HepG2 (cell line): Measurements from ENCODE around the gene SCP2. TPM values are rescaled to one million over a fixed set of nuclear protein-coding genes. Genes with fewer than 3 reads are reported as not detected.

ENCODE experiments used
- ATAC-seq: fragments of 200-7000 bp; cut with Tn5 transposase; 3 replicates; pipeline ENCODE4 v1.9.1; 2020; ENCODE audit warnings: mild to moderate bottlenecking, moderate library complexity
- BruUV-seq: library from RNA; stranded (reverse); fragments of 400-500 nt; replicated peaks from 2 replicates; lab custom pipeline; 2021; lab: Mats Ljungman, UMichigan
- CTCF ChIA-PET: fragments of 300-600 bp; formaldehyde crosslinking; extraction: SDS; loops from one replicate; lab custom pipeline; 2021; ENCODE audit warnings: low total read pairs, inconsistent platforms, low intra/inter-chr PET ratio; lab: Yijun Ruan, JAX
- POLR2A ChIA-PET: fragments of 350-600 bp; sonication (Branson Sonifier 250); formaldehyde crosslinking; loops from one replicate; lab custom pipeline; 2020; ENCODE audit warnings: antibody characterized with exemption, inconsistent platforms; lab: Yijun Ruan, JAX
- DNase-seq: peaks from one replicate; pipeline ENCODE4 v3.0.0-alpha.2; 2015; ENCODE audit warnings: low spot score
- FAIRE-seq: peaks from 3 replicates; lab custom pipeline; 2011; peaks lifted over from hg19 to GRCh38; lab: Jason Lieb, UNC
- H2AFZ ChIP-seq: one replicate; pipeline ENCODE4 v1.6.1; 2011; ENCODE audit warnings: low read length, inconsistent platforms
- H3K27ac ChIP-seq: fragments of 300-600 bp; 3 replicates; pipeline ENCODE4 v1.8.0; 2011; ENCODE audit warnings: mixed run types, mild to moderate bottlenecking, mixed read lengths, low read length, inconsistent platforms; ENCODE audit not compliant: insufficient read depth; ENCODE audit errors: extremely low read length
- H3K27me3 ChIP-seq, 2 experiments: fragments of 200-600 bp in 1 of 2; 2 replicates in 1 of 2; 3 replicates in 1 of 2; pipeline versions ENCODE4 v1.6.0 to v1.8.0; 2011; ENCODE audit warnings: low read length in 2 of 2, mild to moderate bottlenecking in 2 of 2, moderate library complexity in 2 of 2, inconsistent platforms in 1 of 2; ENCODE audit not compliant: insufficient read depth in 2 of 2, control insufficient read depth in 1 of 2
- H3K36me3 ChIP-seq, 2 experiments: fragments of 200-600 bp in 1 of 2; replicated peaks in 1 of 2; 2 replicates in 1 of 2; 3 replicates in 1 of 2; pipeline versions ENCODE4 v1.5.1 to v1.8.0; 2011; ENCODE audit warnings: low read length in 2 of 2, inconsistent platforms in 1 of 2; ENCODE audit not compliant: insufficient read depth in 2 of 2, control insufficient read depth in 1 of 2
- H3K4me1 ChIP-seq: 2 replicates; pipeline ENCODE4 v1.5.1; 2012; ENCODE audit warnings: low read length, inconsistent platforms; ENCODE audit not compliant: insufficient read depth
- H3K4me2 ChIP-seq: 2 replicates; pipeline ENCODE4 v1.6.0; 2011; ENCODE audit warnings: low read depth, low read length, inconsistent platforms
- H3K4me3 ChIP-seq, 3 experiments: fragments of 200-600 bp in 1 of 3; sonication (generic), shearing (Covaris generic) in 1 of 3; replicated peaks in 1 of 3; 2 replicates each; pipeline ENCODE4 v1.5.1; 2011 to 2016; ENCODE audit warnings: low read length in 3 of 3, inconsistent platforms in 2 of 3, low read depth in 2 of 3, mild to moderate bottlenecking in 2 of 3, control low read depth in 1 of 3, mixed read lengths in 1 of 3; ENCODE audit not compliant: insufficient read depth in 1 of 3
- H3K79me2 ChIP-seq: one replicate; pipeline ENCODE4 v1.6.1; 2011; ENCODE audit warnings: low read length, inconsistent platforms; ENCODE audit not compliant: insufficient read depth
- H3K9ac ChIP-seq: 2 replicates; pipeline ENCODE4 v1.6.0; 2011; ENCODE audit warnings: mild to moderate bottlenecking, low read depth, low read length, inconsistent platforms; ENCODE audit not compliant: insufficient read depth
- H3K9me3 ChIP-seq: 2 replicates; pipeline ENCODE4 v1.5.1; 2012; ENCODE audit warnings: mild to moderate bottlenecking, low read length
- H4K20me1 ChIP-seq: 2 replicates; pipeline ENCODE4 v1.6.0; 2011; ENCODE audit warnings: inconsistent platforms, mild to moderate bottlenecking, low read length, moderate library complexity; ENCODE audit not compliant: insufficient read depth
- AGO1 ChIP-seq: fragments of 200-400 bp; formaldehyde crosslinking; IDR thresholded peaks from 2 replicates; pipeline ENCODE4 v1.6.1; 2017; ENCODE audit warnings: mild to moderate bottlenecking, low read depth, low read length, moderate library complexity; ENCODE audit not compliant: poor library complexity, severe bottlenecking
- ARID2 ChIP-seq: sonication (generic); formaldehyde crosslinking; IDR thresholded peaks from 2 replicates; pipeline ENCODE4 v1.8.1; 2022; ENCODE audit warnings: mild to moderate bottlenecking, missing genetic modification reagents, borderline replicate concordance
- MAFG ChIP-seq: sonication (generic); formaldehyde crosslinking; IDR thresholded peaks from 2 replicates; pipeline ENCODE4 v1.5.1; 2020; ENCODE audit warnings: mild to moderate bottlenecking, missing genetic modification reagents
- MYNN ChIP-seq: sonication (generic); formaldehyde crosslinking; IDR thresholded peaks from 2 replicates; pipeline ENCODE4 v1.4.0; 2020; ENCODE audit warnings: mild to moderate bottlenecking, low read depth, missing genetic modification reagents
- RAD21 ChIP-seq: fragments of 450-650 bp; formaldehyde crosslinking; IDR thresholded peaks from 2 replicates; pipeline ENCODE4 v1.5.0; 2020; ENCODE audit warnings: mild to moderate bottlenecking
- SMC3 ChIP-seq: IDR thresholded peaks from 2 replicates; pipeline ENCODE4 v1.6.1; 2011; ENCODE audit warnings: low read length, improper control_type of control experiment
- SRY ChIP-seq: sonication (generic); formaldehyde crosslinking; IDR thresholded peaks from 2 replicates; pipeline ENCODE4 v1.8.0; 2022; ENCODE audit warnings: mild to moderate bottlenecking, missing genetic modification reagents
- WIZ ChIP-seq: sonication (generic); formaldehyde crosslinking; IDR thresholded peaks from 2 replicates; pipeline ENCODE4 v1.5.1; 2020; ENCODE audit warnings: mild to moderate bottlenecking, missing genetic modification reagents
- ZC3H13 ChIP-seq: sonication (generic); formaldehyde crosslinking; IDR thresholded peaks from 2 replicates; pipeline ENCODE4 v1.8.1; 2023; ENCODE audit warnings: mild to moderate bottlenecking, missing genetic modification reagents, moderate library complexity
- ZNF160 ChIP-seq: sonication (generic); formaldehyde crosslinking; IDR thresholded peaks from 2 replicates; pipeline ENCODE4 v1.8.0; 2022; ENCODE audit warnings: mild to moderate bottlenecking, inconsistent platforms, missing genetic modification reagents
- ZNF383 ChIP-seq: sonication (generic); formaldehyde crosslinking; IDR thresholded peaks from 2 replicates; pipeline ENCODE4 v1.4.0; 2020; ENCODE audit warnings: missing genetic modification reagents, mild to moderate bottlenecking, borderline replicate concordance
- ZNF713 ChIP-seq: sonication (generic); formaldehyde crosslinking; IDR thresholded peaks from 2 replicates; pipeline ENCODE4 v1.4.0; 2020; ENCODE audit warnings: mild to moderate bottlenecking, missing genetic modification reagents
- WGBS: methylation state at CpG from one replicate; pipeline ENCODE4 v1.1.6; 2017; ENCODE audit warnings: low lambda C conversion rate; 5-methylcytosine and 5-hydroxymethylcytosine counted together
- in situ Hi-C: cut with HindIII; loops from 2 replicates; pipeline ENCODE4 v1.10.0; 2017; ENCODE audit warnings: low pct_unique_long_range_greater_than_20kb; ENCODE audit not compliant: extremely low pct_ligation_motif_present
- intact Hi-C: fragments of 100-400 bp; cut with micrococcal nuclease; formaldehyde crosslinking; loops from one replicate; pipeline ENCODE4 v1.10.0; 2022; ENCODE audit not compliant: unreplicated experiment
- polyA plus RNA-seq, 8 experiments: library from polyadenylated mRNA; depleted of rRNA in 3 of 8; stranded (reverse) in 7 of 8; unstranded in 1 of 8; fragments of >200 nt; fragmentation: Illumina TruSeq in 4 of 8; extraction: Trizol in 4 of 8; gene quantifications; 2 replicates each; pipeline versions ENCODE4 v1.2.1 to v1.2.3, GENCODE V29; 2011 to 2016; ENCODE audit warnings: low read depth in 4 of 8, missing spikeins in 1 of 8, mixed read lengths in 1 of 8; ENCODE audit not compliant: insufficient read depth in 1 of 8
- total RNA-seq, 5 experiments: library from RNA; depleted of rRNA; stranded (reverse); fragments of >200 nt; fragmentation: Illumina TruSeq; extraction: Trizol; gene quantifications; 2 replicates each; pipeline ENCODE4 v1.2.3, GENCODE V29; 2016; ENCODE audit warnings: low read depth in 1 of 5
- TF ChIP-seq, protein P1 (sequence below): sonication (generic); formaldehyde crosslinking; conservative IDR thresholded peaks from 2 replicates; pipeline ENCODE4 v1.4.0; 2020; ENCODE audit warnings: missing genetic modification reagents

SCP2 gene
- total and polyA plus RNA-seq, 2 of the 13 experiments (the other 11 are each of a cell fraction or from before 2014, with no cell fraction given) = 59.0 to 133 TPM

- Histone ChIP-seq H4K20me1 (peaks cover 2% of the 10 kb centered on the region; the same call in 1 of the 2 replicates), H3K9ac (no peak overlapping the region), H3K79me2 (peaks cover 22% of the 10 kb centered on the region), H3K9me3 (no peaks in the 10 kb centered on the region), H2AFZ (no peak overlapping the region), H3K4me1 (peaks cover 22% of the 10 kb centered on the region), H3K27me3 (no peaks in the 10 kb centered on the region), H3K36me3 (peaks cover 0 to 8% of the 10 kb centered on the region in 2 experiments; a peak in 3 of 5 replicates), H3K4me2 (no peak overlapping the region), H3K27ac (no peak overlapping the region), H3K4me3 (no peak overlapping the region)
- ATAC-seq (no peak), FAIRE-seq (no peak), DNase-seq (no peak)
- ChIA-PET CTCF (no interaction called here), POLR2A (no interaction called here)
- no peak for TF ChIP-seq SRY (CRISPR knock-in tag)
- TF ChIP-seq ARID2 (CRISPR knock-in tag) = no peak
- TF ChIP-seq AGO1 = no peak
- no peak for TF ChIP-seq MYNN (CRISPR knock-in tag)
- TF ChIP-seq SMC3 = no peak
- no peak for TF ChIP-seq WIZ
- no peak for TF ChIP-seq ZNF383 (CRISPR knock-in tag)
- no peak for TF ChIP-seq RAD21 (CRISPR knock-in tag)
- TF ChIP-seq ZNF160 (CRISPR knock-in tag) = no peak
- TF ChIP-seq ZC3H13 = no peak
- TF ChIP-seq, protein P1, sequence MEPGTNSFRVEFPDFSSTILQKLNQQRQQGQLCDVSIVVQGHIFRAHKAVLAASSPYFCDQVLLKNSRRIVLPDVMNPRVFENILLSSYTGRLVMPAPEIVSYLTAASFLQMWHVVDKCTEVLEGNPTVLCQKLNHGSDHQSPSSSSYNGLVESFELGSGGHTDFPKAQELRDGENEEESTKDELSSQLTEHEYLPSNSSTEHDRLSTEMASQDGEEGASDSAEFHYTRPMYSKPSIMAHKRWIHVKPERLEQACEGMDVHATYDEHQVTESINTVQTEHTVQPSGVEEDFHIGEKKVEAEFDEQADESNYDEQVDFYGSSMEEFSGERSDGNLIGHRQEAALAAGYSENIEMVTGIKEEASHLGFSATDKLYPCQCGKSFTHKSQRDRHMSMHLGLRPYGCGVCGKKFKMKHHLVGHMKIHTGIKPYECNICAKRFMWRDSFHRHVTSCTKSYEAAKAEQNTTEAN (CRISPR knock-in tag) = no peak
- no peak for TF ChIP-seq ZNF713 (CRISPR knock-in tag)
- no peak for TF ChIP-seq MAFG
- BruUV-seq = no TSS peak
- 91% methylated on average over 3 of the region's 3 CpGs for WGBS
- in situ Hi-C loops (no loop called here), intact Hi-C loops (no loop called here)
Measured at GRCh38 chr1:53023546-53023945, 96.5 kb downstream of the SCP2 start.
